OCI-M1 (cell line): ENCODE results near the gene UAP1L1.
"Not testable (repeated sequence)": the region's sequence is repeated elsewhere in the genome, so short reads cannot be mapped to it uniquely, and the experiment has no call there.

ENCODE experiments used
- DNase-seq: peaks from one replicate; lab custom pipeline; 2025; lab: John Stamatoyannopoulos, UW

The UAP1L1 gene

GRCh38 chr9:137114613-137115393 is 37.5 kb downstream of the UAP1L1 start, which contains the start of gene DPP7:
TSS of gene DPP7 (minus strand) at chr9:137114733. CDS start at chr9:137114713, 20 bp downstream.
- DNase-seq = peak; percentile 69

GRCh38 chr9:137115394-137116026 is 38.2 kb downstream of the UAP1L1 start:
- no peak for DNase-seq

GRCh38 chr9:137116027-137116507 is 38.8 kb downstream of the UAP1L1 start:
- no peak for DNase-seq

- peak; percentile 62 for DNase-seq
These were observed 39.4 kb downstream of the UAP1L1 start for GRCh38 chr9:137116728-137117127.

GRCh38 chr9:137117269-137117731 is 40.0 kb downstream of the UAP1L1 start:
- DNase-seq = no peak

GRCh38 chr9:137118092-137118603 is 40.8 kb downstream of the UAP1L1 start:
- DNase-seq = not testable (repeated sequence)

GRCh38 chr9:137121927-137122795 is 44.8 kb downstream of the UAP1L1 start:
- not testable (repeated sequence) for DNase-seq

- peak; percentile 20 for DNase-seq
These were observed 45.6 kb downstream of the UAP1L1 start for GRCh38 chr9:137122796-137123467.

GRCh38 chr9:137123468-137123837 is 46.1 kb downstream of the UAP1L1 start:
- no peak for DNase-seq

GRCh38 chr9:137123952-137124462 is 46.7 kb downstream of the UAP1L1 start:
- not testable (repeated sequence) for DNase-seq

GRCh38 chr9:137126786-137127185 is 49.5 kb downstream of the UAP1L1 start:
- peak; percentile 27 for DNase-seq

GRCh38 chr9:137127301-137128157 is 50.2 kb downstream of the UAP1L1 start:
- DNase-seq = peak; percentile 92

- DNase-seq = peak; percentile 52
These were observed 51.0 kb downstream of the UAP1L1 start for GRCh38 chr9:137128158-137128861.

- DNase-seq = peak; percentile 43
These were observed 51.6 kb downstream of the UAP1L1 start for GRCh38 chr9:137128862-137129455.

- DNase-seq = peak; percentile 92
These were observed 52.3 kb downstream of the UAP1L1 start for GRCh38 chr9:137129456-137130175.

- DNase-seq = no peak
These were observed 52.9 kb downstream of the UAP1L1 start for GRCh38 chr9:137130176-137130755.
